Stimulated activated CD4-positive, alpha-beta T cell treated with anti-CD3 and anti-CD28 coated beads, Interleukin-12 subunit alpha, Interleukin-12 subunit beta, amount 100 ng/mL, for 48 hours (primary cell): ENCODE measurements around the gene MAGI1.

ENCODE experiments used
- DNase-seq, 3 donors: peaks; one replicate each; pipeline ENCODE4 v3.0.0-alpha.2; 2020; ENCODE audit warnings: low read depth in 2 of 3, low spot score in 1 of 3

Gene MAGI1

DNA sequence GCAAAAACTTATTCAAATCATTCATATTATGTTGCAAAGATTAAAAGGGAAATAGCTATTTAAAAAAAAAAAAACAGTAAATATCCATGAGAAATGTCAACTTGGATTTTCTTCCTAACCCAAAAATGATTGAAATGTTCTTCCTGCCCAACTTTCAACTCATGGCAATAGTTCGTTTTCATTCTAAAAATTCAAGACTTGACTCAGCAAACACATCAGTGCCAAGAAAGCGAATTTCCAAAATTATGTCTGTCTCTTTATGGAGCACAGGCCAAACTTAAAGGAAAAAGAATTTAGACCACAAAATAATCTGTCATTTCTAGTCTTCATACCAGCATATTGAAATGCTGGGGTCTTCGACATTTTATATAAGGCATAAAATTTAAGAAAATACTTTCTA, 63.7 kb downstream of the MAGI1 start:
- no peak for DNase-seq

DNA sequence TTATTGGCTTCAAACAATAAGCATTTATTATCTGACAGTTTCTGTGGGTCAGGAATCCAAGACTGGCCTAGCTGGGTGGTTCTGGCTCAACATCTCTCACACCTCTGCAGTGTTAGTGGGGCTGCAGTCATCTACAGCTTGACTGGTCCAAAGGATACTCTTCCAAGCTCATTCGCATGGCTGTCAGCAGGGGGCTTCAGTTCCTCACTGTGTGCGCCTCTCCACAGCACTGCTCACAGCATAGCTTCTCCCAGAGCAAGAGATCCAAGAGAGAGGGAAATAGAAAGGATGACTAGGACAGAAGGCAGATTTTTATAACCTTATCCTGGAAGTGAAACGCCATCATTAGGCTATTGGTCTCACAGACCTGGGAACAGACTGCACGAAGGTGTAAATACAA, 64.2 kb downstream of the MAGI1 start:
- no peak for DNase-seq

DNA sequence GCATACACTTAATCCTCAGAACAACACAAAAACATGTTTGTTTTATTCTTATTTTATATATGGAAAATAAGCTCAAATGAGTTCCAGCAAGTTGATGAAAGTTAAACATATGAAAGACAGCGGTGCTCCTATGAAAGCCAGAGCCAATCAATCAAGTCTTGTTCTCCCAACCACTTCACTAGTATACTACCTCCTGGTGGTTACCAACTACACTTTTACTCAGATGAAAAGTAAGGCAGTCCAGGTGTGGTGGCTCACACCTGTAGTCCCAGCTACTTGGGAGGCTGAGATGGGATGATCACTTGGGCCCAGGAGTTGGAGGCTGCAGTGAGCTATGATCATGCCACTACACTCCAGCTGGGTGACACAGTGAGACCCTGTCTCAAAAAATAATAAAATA, 66.0 kb downstream of the MAGI1 start:
- DNase-seq, result no peak

DNA sequence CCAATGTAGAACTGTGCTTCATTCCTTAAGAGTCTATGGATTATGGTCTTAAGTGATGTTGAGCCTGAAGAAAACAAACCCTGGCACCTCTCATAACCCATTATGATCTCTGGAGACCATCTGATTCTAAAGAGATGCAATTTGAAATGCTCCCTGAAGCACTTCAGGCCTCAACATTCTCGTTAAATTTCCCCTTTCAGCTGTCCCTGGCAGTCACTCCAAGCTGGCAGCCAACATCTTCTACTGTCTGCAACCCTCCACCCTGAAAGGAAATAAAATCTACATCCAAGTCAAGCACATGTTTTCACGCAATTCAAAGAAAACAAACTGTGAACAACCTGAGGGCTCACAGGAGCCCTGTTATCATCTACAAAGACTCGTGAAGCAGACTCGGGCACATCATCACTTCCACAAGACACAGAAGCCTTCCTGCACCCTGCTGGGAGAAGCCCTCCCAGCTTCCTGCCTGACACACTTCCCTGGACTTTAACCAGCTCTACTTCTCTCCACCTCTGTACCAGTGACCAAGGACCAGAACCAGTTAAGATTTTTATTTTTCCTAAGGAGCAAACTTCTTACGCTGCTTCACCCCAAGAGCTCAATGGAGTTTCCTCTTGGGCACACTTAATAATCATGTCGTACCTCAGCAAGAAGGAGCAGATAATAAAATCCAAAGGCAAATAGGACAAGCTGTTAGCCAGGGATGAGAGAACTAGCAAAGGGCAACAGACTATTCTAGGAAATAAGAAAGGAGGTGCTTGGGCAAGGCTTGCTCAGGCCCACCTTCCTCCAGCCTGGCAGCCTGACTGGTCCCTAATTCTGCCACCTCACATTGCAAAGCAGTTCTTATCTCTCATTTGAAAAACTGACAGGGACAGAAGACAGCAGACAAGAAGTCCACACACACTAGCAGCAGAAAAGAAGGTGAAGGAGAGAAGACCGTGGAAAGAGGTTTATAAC, 67.1 kb downstream of the MAGI1 start:
- DNase-seq, result no peak

DNA sequence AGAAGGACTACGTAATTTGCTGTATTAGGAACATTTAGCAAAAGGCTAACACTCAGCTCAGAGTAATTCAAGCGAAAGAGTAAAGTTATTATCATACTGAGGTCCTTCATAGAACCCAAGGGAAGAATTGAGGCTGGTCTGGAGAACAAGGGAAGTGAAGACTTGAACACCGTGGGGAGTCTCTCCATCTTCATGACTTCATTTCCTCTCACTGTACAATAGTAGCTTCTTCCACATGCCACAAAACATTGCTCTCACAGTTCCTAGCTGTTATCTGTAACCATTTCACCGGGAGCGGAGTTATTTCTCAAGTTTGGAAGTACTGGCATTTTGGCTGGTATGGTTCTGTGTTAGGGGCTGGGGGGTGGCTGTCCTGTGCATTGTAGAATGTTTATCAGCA, 69.7 kb downstream of the MAGI1 start:
- DNase-seq, result no peak

DNA sequence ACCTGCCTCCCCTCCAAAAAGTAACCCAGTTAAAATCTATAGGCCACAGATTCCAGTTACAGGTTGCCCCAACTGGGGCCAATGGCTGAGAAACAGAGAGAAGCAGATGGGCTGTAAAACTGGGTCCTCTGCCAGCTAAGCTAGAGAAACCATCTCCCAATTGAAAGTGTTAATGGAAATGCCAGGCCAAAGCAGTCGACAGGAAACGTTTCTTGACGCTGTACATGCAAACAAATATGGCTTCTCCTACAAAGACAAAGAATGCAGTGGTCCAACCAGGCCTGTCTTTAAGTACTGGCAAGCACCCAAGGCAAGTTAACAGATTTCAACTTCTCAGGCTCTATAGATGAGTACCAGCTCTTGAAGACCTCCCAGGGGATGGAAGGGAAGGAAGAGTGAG, 71.3 kb downstream of the MAGI1 start:
- DNase-seq, result no peak

DNA sequence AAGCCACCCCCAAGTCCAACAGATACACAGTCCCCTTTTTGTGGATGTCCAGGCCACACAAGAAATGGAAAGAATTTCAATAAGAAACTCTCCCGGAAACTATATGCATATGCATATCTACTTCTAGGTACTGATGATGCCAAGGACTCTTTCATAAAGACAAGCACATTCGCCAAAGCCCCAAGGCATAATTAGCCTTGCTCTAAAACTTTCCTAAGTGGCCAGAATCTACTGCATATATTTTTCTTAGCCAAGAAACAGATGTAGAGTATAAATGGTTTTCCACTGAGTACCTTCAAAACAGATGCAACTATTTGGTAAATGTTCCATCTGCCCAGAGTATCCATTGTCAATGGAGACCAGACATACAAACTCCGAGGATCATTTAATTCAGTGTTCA, 73.9 kb downstream of the MAGI1 start:
- no peak for DNase-seq

DNA sequence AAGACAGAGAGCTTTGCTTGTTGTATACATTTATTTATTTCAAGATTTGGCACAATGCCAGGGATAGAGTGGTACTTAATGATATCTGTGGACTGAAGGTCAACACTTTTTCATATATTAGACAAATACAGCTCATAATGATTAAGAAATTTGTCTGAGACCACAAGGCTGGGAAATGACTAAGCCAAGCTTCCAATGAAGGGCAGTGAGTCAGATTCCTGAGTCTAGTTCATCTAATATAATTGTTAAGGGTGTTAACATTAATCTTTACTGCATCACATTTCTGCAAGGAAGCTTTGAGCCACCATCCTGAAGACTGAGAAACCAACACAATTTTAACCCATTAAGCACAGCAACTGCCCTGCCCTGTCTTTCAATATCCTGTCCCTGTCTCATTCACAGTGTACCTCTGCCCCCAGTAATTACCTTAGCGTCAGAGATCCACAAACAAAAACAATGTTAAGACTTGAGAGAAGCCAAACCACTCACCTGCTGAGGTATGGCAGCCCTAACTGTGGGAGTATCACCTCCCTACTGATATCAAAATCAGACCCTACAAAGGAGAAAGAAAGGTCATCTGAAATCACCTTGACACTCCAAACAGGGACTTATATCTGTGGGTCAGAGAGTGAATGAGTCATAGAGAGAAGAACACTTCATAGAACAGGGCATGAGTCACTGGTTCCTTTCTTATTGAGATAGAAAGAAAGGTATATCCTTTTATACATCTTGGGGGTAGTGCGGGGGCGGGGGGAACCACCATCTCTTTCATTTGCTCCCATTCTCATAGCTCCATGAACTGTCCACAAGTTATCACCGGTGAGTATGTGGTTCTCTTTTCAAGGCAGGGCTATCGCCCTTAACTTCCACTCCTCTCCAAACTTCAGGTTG, 74.7 kb downstream of the MAGI1 start:
- peak; percentile 34 to 52 (median 39) for DNase-seq

DNA sequence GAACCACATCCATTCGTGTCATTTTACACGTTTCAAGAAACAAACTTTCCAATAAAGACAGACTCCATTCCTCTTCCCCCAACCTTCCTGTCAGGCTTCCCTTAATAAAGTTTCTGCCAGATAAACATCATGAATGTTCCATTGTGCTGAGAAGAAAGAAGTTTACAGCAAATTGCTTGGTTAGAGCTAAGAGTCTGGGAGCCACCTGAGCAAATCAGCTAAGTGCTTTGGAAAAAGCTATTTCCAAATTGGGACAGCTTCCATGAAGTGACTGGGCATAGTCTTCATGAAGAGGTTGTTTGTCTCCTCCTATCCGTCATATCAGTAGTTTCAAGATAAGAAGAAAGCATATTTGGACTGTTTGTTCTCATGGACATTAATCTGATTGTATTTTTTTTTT, 77.0 kb downstream of the MAGI1 start:
- no peak for DNase-seq

DNA sequence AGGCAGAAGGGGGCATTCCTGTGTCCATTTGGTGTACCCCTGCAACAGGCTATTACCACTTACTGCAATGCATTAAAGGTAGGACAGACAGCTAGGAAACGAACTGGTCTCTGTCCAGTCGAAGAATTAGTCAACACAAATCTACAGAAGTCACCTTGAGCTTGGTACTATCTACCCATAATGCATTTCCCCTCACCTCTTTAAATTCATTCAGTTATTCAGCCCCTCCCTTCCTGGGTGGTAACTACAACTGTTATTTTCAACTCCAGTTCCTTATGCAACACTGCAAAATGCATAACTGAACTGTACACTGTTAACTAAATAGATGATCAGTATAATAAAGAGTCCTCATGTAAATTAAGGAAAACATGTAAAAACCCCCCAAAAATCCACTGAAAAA, 77.6 kb downstream of the MAGI1 start:
- no peak for DNase-seq

DNA sequence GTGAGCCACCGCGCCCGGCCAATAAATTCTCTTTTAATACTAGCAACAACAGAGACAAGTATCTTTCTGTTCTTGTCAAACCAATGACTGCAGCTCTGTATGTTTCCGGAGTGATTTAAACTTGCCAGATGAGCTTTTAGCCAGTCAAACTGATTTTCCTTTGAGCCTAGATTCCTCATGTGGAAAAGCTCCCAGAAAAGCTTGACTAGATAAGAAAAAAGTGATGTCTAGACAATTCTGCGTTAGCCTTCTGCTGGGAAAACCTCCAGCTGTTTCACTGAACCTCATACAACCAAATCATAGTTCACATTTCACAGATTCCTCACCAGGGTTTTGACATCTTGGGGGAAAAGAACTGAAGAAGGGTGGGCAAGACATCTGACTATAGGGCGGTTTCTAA, 78.6 kb downstream of the MAGI1 start:
- no peak for DNase-seq

DNA sequence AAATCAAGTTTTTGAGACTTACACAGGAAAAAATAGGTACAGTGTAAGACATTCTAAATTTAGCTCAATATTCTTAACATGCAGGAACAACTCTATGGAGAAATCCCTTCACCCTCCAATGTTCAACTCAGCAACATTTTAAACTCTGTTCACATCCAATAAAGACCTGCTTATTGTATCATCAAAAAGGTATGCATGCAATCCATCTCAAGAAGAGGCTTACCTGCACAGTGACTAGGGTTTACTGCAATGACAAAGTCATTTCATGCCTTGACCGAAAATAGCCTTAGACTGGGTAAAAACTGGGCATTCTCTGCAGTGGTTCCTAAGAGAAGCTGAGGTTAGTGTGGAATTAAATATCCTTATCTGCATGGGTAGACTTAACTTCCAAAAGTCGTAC, 80.5 kb downstream of the MAGI1 start:
- DNase-seq, result no peak

DNA sequence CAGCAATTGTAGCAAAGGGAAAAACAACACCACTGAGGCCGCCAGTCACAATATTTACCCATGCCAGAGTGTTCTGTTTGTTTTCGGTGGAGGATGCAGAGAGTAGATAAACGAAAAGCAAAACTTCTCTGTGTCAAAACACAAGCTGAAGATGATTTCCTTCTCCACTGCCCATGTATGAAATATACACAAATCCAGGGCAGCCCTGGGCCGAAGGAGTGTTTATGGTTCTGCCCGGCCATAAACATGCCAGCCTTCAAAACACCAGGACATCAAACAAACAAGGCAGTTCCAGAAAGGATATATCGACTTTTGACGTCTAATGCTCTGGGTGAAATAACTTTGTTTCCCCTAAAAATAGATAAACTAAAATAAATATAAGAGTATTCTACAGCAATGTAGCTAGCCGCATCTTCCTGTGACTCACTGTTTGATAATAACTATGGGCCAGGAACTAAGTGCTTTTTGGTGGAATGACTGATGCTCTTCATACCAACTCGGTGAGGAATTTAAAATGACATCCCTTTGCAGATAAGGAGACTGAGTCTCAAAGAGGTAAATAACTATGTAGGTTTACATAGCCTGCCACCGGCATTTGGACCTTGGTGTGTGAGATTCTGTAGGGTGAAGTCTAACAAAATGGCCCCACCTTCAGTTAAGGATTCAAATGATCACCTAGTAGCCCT, 82.8 kb downstream of the MAGI1 start:
- no peak for DNase-seq

DNA sequence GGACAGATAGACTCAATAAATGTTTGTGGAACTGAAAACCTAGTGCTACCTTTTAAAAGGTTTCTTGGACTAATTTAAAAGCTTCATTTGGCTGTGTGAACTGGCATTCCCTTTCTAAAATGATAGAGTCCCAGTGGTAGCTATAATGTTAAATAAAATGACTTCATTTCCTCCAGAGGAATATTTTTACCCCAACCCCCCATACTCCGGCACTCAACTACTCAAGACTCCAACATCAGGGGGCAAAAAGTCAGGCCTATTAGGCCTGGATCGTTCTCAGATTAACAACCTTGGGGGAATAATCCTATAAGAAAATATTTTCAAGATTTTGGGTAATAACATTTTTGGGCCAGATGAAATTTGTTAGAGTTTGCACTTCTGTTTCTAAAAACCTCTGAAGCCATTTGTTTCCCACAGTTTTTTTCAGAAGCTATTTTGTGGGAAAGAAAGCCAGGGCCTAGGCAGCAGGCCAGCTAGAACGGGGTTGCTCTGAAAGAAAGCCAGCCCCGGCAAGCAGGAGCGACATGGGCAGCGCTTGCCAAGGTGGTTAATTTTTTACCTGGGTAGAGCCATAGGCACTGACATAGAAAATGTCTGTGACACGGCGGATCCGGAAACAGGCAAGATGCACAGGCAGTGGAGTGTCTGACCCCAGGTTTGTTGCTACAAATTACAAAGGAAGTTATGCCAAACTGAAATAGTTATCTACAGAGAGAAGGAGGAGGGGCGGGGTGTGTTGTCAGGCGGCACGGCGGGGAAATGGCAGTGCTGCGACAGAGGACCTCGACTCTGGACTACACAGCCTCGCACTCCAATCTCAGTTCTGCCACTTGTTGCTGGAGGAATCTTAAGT, 84.6 kb downstream of the MAGI1 start:
- no peak for DNase-seq

DNA sequence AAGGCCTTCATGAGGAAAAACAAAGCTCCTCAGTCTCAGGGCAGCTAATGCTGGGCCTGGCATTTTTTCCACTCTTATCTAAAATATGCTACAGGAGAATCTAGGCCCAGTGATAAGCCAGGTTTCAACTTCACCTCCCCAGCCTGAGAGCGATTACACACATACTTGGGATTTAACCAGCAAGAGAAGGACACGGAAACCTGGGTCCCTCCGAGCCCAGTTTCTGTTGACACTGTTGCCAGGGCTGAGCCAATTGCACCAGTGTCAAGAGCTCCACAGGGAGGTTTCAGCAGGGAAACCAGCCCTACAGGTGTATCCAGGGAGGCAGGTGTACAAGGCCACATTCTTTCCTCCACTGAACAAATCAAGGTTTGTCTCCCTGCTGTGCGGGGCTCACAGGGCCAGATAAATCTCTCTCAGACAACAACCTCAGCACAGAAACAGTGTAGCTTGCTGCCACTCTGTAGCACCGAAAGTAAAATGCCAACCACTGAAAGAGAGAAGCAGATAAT, 85.4 kb downstream of the MAGI1 start:
- no peak for DNase-seq

DNA sequence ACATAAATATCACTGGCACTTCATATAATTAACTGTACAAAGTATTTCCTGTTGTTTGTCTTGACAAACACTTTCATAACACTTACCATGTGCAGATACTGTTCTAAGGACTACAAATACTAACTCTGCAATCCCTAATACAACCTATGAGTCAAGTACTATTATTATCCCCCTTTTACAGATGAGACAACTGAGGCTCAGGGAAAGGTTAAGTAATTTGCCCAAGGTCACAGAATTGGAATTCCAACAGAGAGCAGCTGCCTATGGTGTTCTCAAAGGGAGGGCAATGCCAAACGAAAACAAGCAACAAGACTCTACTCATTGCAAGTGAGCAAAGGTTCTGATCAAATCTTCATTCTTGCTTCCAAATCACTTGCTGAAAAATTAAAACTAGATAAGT, 85.9 kb downstream of the MAGI1 start:
- no peak for DNase-seq

DNA sequence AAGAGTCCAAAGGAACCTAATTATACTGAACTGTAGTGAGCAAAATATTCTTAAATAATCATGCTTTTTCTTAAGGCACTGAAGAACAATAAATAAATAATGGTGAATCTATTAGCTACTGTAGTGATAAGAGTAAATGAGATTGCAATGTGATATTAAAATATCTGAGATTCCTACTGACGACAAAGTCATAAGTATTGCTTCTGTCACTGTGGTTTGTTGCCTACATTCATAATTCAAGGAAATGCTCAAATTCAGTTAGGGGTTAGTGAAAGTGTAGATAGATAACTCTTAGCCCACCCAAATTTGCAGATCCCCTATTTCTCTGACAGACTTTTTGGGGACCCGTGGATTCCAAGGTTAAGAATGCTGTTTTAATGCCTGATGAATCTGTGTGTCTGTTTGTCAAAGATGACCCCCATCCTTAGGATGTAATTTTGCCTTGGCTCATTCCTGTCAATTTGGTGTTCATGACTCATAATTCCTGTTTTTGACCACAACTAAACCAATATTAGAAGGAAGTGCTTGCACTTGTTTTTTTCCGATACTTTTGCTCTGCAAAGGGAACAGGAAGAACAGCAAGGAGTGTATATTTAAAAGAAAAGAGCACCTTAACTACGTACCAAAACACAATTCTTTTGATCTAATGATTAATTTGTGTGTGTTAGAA, 86.7 kb downstream of the MAGI1 start:
- DNase-seq, result no peak

DNA sequence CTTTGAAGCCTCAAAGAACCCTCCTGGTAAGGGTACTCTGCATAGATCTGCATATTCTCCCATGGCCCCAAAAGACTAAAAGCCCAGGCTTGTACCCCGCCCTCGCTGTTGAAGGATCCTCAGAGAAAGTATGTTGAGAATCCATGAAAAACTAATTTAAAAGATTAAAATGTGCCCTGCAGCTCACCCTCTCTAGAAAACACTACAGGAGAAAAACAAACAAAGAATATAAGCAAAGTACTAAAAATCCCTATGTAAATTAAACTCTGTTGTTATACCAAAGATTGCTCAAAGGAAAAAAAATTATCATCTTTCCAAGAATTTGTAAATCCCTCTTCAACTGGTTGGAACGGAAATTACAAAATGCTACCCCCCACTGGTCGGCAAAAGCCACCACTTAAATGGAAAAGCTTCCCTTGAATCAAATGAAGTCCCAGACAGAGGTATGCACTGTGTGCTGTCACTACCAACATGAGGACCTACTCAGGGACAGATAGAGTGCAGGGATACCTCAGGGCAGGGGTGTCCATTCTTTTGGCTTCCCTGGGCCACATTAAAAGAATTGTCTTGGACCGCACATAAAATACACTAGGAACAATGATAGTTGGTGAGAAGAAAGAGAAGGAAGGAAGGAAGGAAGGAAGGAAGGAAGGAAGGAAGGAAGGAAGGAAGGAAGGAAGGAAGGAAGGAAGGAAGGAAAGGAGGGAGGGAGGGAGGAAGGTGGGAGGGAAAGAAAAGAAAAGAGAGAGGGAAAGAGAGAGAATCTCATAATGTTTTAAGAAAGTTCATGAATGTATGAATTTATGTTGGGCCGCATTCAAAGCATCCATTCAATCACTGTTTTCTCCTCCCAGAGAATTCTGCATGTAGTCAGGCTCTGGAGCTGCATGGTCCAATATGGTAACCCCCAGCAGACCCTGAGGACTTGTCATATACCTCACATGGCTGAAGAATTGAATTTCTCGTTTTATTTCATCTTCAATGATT, 88.1 kb downstream of the MAGI1 start:
- DNase-seq, result no peak
